A673 (cell line): ENCODE data around the gene PACRG. TPM values are rescaled to one million over a fixed set of nuclear protein-coding genes. Genes with fewer than 3 reads are reported as not detected.

Source experiments
- BruUV-seq: library from RNA; stranded (reverse); fragments of 400-500 nt; replicated peaks from 2 replicates; lab custom pipeline; 2021; lab: Mats Ljungman, UMichigan
- CTCF ChIA-PET: fragments of 300-600 bp; sonication (Branson Sonifier 250); formaldehyde crosslinking; loops from one replicate; lab custom pipeline; 2022; ENCODE audit warnings: antibody characterized with exemption; lab: Charles Lee
- POLR2A ChIA-PET: fragments of 300-600 bp; sonication (Branson Sonifier 250); formaldehyde crosslinking; loops from one replicate; lab custom pipeline; 2022; ENCODE audit warnings: antibody characterized with exemption; ENCODE audit not compliant: low non-redundant PET; lab: Charles Lee
- DNase-seq: peaks from one replicate; pipeline ENCODE4 v3.0.0-alpha.2; 2015; ENCODE audit warnings: low spot score
- H3K27ac ChIP-seq: fragments of 200-600 bp; sonication (generic); 2 replicates; pipeline ENCODE4 v1.5.1; 2016; ENCODE audit warnings: mixed run types, low read depth, mild to moderate bottlenecking, mixed read lengths, antibody characterized with exemption, low read length; ENCODE audit not compliant: poor library complexity, severe bottlenecking
- H3K27me3 ChIP-seq: fragments of 200-600 bp; sonication (generic); replicated peaks from 2 replicates; pipeline ENCODE4 v1.6.1; 2017; ENCODE audit warnings: mixed run types, low read depth, mild to moderate bottlenecking, mixed read lengths, antibody characterized with exemption, low read length; ENCODE audit not compliant: insufficient read depth, poor library complexity
- H3K36me3 ChIP-seq: fragments of 200-600 bp; sonication (generic); 2 replicates; pipeline ENCODE4 v1.6.1; 2016; ENCODE audit warnings: mixed run types, mild to moderate bottlenecking, mixed read lengths, antibody characterized with exemption, low read length; ENCODE audit not compliant: insufficient read depth, poor library complexity, severe bottlenecking
- H3K4me1 ChIP-seq: fragments of 200-600 bp; sonication (generic); 2 replicates; pipeline ENCODE4 v1.6.1; 2017; ENCODE audit warnings: mixed run types, mild to moderate bottlenecking, mixed read lengths, antibody characterized with exemption, low read length; ENCODE audit not compliant: insufficient read depth, poor library complexity, severe bottlenecking
- H3K4me3 ChIP-seq: fragments of 200-600 bp; sonication (generic); 2 replicates; pipeline ENCODE4 v1.5.1; 2016; ENCODE audit warnings: low read depth, mixed run types, mild to moderate bottlenecking, mixed read lengths, low read length; ENCODE audit not compliant: poor library complexity, severe bottlenecking
- H3K9me3 ChIP-seq: fragments of 200-600 bp; sonication (generic); 2 replicates; pipeline ENCODE4 v1.6.1; 2016; ENCODE audit warnings: mixed run types, low read depth, mild to moderate bottlenecking, mixed read lengths, antibody characterized with exemption, low read length; ENCODE audit not compliant: poor library complexity, severe bottlenecking
- EZH2 ChIP-seq: fragments of 200-600 bp; sonication (generic); IDR thresholded peaks from 2 replicates; pipeline ENCODE4 v1.6.1; 2017; ENCODE audit warnings: borderline replicate concordance, low read depth, mild to moderate bottlenecking, mixed read lengths, antibody characterized with exemption, low read length; ENCODE audit not compliant: poor library complexity, severe bottlenecking
- intact Hi-C: fragments of 100-400 bp; cut with micrococcal nuclease; formaldehyde crosslinking; loops from one replicate; pipeline ENCODE4 v1.10.0; 2022; ENCODE audit not compliant: unreplicated experiment
- total RNA-seq: library from RNA; stranded (reverse); gene quantifications from 2 replicates; pipeline ENCODE4 v1.2.3, GENCODE V29; 2021
- TF ChIP-seq, protein P1 (sequence below): fragments of 300-800, 200-600 bp; sonication (generic); conservative IDR thresholded peaks from 2 replicates; pipeline ENCODE4 v1.5.1; 2017; ENCODE audit warnings: low read depth, mild to moderate bottlenecking, antibody characterized with exemption, low read length, moderate library complexity, mixed read lengths

PACRG gene
- total RNA-seq, 1 experiment from 2014 or later = not detected

DNA sequence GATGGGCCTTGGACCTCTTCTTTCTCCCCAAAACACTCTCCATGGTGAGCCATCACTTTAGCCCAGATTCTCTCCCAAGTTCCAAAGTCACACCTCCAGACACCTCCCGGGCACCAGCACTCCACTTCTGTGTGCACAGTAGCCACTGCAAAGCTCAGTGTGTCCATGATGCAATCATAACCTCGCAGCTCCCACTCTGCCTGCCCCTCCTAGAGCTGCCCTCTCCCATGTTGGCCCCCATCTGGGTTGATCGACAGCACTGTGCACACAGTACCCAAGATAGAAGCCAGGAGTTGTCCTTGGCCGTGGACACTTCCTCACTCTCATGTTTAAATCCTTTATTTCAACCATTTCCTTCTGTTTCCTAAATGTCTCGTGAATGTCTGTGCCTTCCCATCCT is 293.3 kb downstream of the PACRG start:
- Histone ChIP-seq H3K27ac (no peak overlapping the region), H3K36me3 (no peaks in the 10 kb centered on the region), H3K4me3 (no peak overlapping the region), H3K27me3 (no peaks in the 10 kb centered on the region), H3K4me1 (peaks cover 6% of the 10 kb centered on the region), H3K9me3 (no peaks in the 10 kb centered on the region)
- no peak for DNase-seq
- no TSS peak for BruUV-seq
- ChIA-PET CTCF (no interaction called here), POLR2A (no interaction called here)
- intact Hi-C loops = no loop called here
- no peak for TF ChIP-seq EZH2
- TF ChIP-seq, protein P1, sequence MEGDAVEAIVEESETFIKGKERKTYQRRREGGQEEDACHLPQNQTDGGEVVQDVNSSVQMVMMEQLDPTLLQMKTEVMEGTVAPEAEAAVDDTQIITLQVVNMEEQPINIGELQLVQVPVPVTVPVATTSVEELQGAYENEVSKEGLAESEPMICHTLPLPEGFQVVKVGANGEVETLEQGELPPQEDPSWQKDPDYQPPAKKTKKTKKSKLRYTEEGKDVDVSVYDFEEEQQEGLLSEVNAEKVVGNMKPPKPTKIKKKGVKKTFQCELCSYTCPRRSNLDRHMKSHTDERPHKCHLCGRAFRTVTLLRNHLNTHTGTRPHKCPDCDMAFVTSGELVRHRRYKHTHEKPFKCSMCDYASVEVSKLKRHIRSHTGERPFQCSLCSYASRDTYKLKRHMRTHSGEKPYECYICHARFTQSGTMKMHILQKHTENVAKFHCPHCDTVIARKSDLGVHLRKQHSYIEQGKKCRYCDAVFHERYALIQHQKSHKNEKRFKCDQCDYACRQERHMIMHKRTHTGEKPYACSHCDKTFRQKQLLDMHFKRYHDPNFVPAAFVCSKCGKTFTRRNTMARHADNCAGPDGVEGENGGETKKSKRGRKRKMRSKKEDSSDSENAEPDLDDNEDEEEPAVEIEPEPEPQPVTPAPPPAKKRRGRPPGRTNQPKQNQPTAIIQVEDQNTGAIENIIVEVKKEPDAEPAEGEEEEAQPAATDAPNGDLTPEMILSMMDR = no peak

DNA sequence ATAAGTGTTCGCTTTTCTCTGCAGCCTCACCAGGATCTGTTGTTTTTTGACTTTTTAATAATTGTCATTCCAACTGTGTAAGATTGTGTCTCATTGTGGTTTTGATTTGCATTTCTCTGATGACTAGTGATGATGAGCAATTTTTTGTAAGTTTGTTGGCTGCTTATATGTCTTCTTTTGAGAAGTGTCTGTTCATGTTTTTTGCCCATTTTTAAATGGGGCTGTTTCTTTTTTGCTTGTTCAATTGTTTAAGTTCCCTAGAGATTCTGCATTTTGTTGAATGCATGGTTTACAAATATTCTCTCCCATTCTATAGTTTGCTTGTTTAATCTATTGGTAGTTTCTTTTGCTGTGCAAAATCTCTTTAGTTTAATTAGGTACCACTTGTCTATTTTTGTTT is 295.9 kb downstream of the PACRG start:
- intact Hi-C loops = no loop called here
- H3K4me1 ChIP-seq = peaks cover 6% of the 10 kb centered on the region
- H3K4me3 ChIP-seq = no peak overlapping the region
- H3K36me3 ChIP-seq = no peaks in the 10 kb centered on the region
- no peak for DNase-seq
- no peaks in the 10 kb centered on the region for H3K27me3 ChIP-seq
- H3K9me3 ChIP-seq = no peaks in the 10 kb centered on the region
- CTCF ChIA-PET = no interaction called here
- H3K27ac ChIP-seq = no peak overlapping the region
- POLR2A ChIA-PET = no interaction called here
- TF ChIP-seq, protein P1 = no peak
- no peak for TF ChIP-seq EZH2
- no TSS peak for BruUV-seq

- H3K27ac ChIP-seq = no peak overlapping the region
- no peaks in the 10 kb centered on the region for H3K36me3 ChIP-seq
- H3K27me3 ChIP-seq = no peaks in the 10 kb centered on the region
- ChIA-PET POLR2A (no interaction called here), CTCF (no interaction called here)
- no peak overlapping the region for H3K4me3 ChIP-seq
- DNase-seq = no peak
- no peaks in the 10 kb centered on the region for H3K9me3 ChIP-seq
- intact Hi-C loops = no loop called here
- TF ChIP-seq EZH2 = no peak
- TF ChIP-seq, protein P1 = no peak
- H3K4me1 ChIP-seq = no peaks in the 10 kb centered on the region
- no TSS peak for BruUV-seq
Measured at GRCh38 chr6:163026893-163027292, 299.1 kb downstream of the PACRG start.
